ENCODE data around the gene SHISA9. TPM values are rescaled to one million over a fixed set of nuclear protein-coding genes. Genes with fewer than 3 reads are reported as not detected.

Gene SHISA9
- total and polyA plus RNA-seq, 12 donors, result 0.04 to 0.96 (median 0.13) TPM; not detected in 3

DNA sequence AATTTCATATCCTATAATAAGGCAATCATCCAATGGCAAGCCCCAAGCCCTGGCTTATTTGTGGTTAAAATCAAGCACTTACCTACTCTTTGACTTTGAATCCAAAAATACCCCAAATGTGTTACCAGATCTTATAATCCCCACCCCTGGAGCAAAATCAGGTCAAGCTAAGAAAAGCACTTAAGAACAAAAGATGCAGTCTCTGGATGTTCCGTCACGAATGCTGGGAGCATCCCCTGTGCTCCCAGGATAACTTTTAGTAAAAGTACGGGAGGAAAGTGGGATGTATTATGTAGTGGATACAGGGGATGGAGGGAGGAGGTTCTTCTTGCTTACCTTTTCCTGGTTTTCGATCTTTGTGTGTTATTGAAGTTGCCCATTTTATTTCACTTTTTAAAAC is 29.5 kb downstream of the SHISA9 start:
- Histone ChIP-seq H3K4me3 (no peak overlapping the region), H3K27ac (no peak overlapping the region), H3K9me3 (no peaks in the 10 kb centered on the region), H3K4me1 (no peaks in the 10 kb centered on the region), H3K27me3 (peaks cover 0 to 17% (median 0%) of the 10 kb centered on the region in 7 donors), H3K36me3 (no peaks in the 10 kb centered on the region)
- intact Hi-C loops (cut with DNase I), result no loop called here
- TF ChIP-seq, protein P1, sequence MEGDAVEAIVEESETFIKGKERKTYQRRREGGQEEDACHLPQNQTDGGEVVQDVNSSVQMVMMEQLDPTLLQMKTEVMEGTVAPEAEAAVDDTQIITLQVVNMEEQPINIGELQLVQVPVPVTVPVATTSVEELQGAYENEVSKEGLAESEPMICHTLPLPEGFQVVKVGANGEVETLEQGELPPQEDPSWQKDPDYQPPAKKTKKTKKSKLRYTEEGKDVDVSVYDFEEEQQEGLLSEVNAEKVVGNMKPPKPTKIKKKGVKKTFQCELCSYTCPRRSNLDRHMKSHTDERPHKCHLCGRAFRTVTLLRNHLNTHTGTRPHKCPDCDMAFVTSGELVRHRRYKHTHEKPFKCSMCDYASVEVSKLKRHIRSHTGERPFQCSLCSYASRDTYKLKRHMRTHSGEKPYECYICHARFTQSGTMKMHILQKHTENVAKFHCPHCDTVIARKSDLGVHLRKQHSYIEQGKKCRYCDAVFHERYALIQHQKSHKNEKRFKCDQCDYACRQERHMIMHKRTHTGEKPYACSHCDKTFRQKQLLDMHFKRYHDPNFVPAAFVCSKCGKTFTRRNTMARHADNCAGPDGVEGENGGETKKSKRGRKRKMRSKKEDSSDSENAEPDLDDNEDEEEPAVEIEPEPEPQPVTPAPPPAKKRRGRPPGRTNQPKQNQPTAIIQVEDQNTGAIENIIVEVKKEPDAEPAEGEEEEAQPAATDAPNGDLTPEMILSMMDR (IDR thresholded peaks at IDR 0.05), result no peak
- WGBS, 2 donors, result 80 to 84% methylated on average over 4 of the region's 4 CpGs
- no peak for DNase-seq
- no peak for ATAC-seq

DNA sequence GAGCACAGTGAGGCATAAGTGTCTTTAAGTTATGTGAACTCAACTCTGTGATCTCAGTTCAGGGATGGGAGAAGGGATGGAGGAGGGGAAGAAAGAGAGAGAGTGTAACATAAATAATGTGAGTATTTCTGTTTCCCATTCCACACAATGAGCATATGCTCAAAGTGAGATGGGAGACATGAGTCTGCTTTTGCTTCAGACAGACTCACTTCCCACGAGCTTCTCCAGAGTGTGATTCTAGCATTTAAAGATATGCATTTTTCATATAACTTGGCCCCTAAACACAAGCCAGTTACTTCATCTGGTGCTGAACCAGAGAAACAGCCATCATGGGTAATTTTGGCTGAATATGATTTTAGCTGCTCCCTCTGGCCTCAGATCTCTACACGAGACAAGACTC is 35.0 kb downstream of the SHISA9 start:
- Histone ChIP-seq H3K36me3 (no peaks in the 10 kb centered on the region), H3K4me3 (no peak overlapping the region), H3K27ac (no peak overlapping the region), H3K9me3 (no peaks in the 10 kb centered on the region), H3K4me1 (no peaks in the 10 kb centered on the region), H3K27me3 (peaks cover 0 to 35% (median 0%) of the 10 kb centered on the region in 7 donors)
- no peak for ATAC-seq
- TF ChIP-seq, protein P1 (IDR thresholded peaks at IDR 0.05), result no peak
- no peak for DNase-seq
- whole genome bisulfite sequencing, 2 donors, result 62 to 63% methylated on average over 2 of the region's 2 CpGs
- intact Hi-C loops (cut with DNase I), result no loop called here

DNA sequence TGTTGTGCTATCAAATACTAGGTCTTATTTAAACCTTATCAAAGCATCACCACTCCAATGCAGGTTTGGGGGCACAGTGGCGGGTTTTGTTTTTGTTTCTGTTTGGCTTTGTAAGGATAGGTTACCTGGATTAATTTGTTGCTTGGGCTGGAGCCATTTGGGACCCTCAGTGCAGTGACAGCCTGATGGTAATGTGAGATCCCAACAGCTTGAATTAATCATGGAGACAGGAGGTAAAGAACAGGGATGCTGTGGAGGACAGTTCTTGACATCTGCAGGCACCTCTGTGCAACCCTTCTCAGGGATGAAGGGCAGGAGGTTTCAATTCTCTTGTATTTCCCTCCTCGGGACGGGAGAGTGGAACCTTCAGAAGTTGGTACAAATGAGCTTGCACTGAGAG is 40.5 kb downstream of the SHISA9 start:
- 72 to 75% methylated on average over 3 of the region's 3 CpGs for WGBS, 2 donors
- intact Hi-C loops (cut with DNase I), result no loop called here
- TF ChIP-seq, protein P1 (IDR thresholded peaks at IDR 0.05), result no peak

DNA sequence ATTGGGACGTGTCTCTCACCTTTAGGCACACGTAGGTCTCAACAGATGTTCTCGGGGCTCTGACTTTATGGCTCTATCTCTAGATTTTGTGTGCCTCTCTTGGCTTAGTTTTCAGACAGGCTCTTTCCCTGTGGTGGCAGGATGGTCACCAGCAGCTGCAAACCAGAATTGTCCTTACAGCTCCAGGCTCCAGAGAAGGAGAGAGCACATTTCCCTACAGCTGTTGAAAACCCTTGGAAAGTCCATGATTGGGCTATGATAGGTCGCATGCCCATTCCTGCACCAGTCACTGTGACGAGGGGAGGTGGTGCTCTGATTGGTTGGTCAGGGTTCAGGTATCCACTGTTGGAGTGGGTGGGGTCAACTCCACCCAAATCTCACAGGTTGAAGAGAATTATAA is 41.5 kb downstream of the SHISA9 start:
- intact Hi-C loops (cut with DNase I), result no loop called here
- TF ChIP-seq, protein P1 (IDR thresholded peaks at IDR 0.05), result no peak
- no peak overlapping the region for H3K27ac ChIP-seq
- peaks cover 0 to 9% (median 3%) of the 10 kb centered on the region in 11 donors for H3K9me3 ChIP-seq
- no peak for ATAC-seq
- H3K4me1 ChIP-seq, result no peaks in the 10 kb centered on the region
- H3K4me3 ChIP-seq, result no peak overlapping the region
- 60 to 66% methylated on average over 5 of the region's 5 CpGs for WGBS, 2 donors
- no peak for DNase-seq
- peaks cover 0 to 20% (median 6%) of the 10 kb centered on the region in 7 donors for H3K27me3 ChIP-seq
- H3K36me3 ChIP-seq, result no peaks in the 10 kb centered on the region

More for the DNA sequence above, 40.5 kb downstream of the SHISA9 start:
- DNase-seq (no peak), ATAC-seq (no peak)
- H3K9me3 ChIP-seq, result peaks cover 0 to 9% (median 0%) of the 10 kb centered on the region in 11 donors
- no peaks in the 10 kb centered on the region for H3K4me1 ChIP-seq
- no peaks in the 10 kb centered on the region for H3K36me3 ChIP-seq
- H3K27ac ChIP-seq, result no peak overlapping the region
- peaks cover 0 to 20% (median 6%) of the 10 kb centered on the region in 7 donors for H3K27me3 ChIP-seq
- no peak overlapping the region for H3K4me3 ChIP-seq

All from heart right ventricle (tissue), 16 donors.